Activated naive CD8-positive, alpha-beta T cell treated with anti-CD3 and anti-CD28 coated beads for 36 hours (primary cell): ENCODE results near the gene MATCAP1. TPM values are rescaled to one million over a fixed set of nuclear protein-coding genes. Genes with fewer than 3 reads are reported as not detected.

Experiments used
- DNase-seq: peaks from one replicate; pipeline ENCODE4 v3.0.0; 2021
- H3K27ac Mint-ChIP-seq: one replicate; pipeline ENCODE4 v1.8.0; 2022; ENCODE audit warnings: mild to moderate bottlenecking, moderate library complexity, mixed read lengths
- H3K27me3 Mint-ChIP-seq: one replicate; pipeline ENCODE4 v1.8.0; 2022; ENCODE audit warnings: mild to moderate bottlenecking, mixed read lengths
- H3K36me3 Mint-ChIP-seq: one replicate; pipeline ENCODE4 v1.8.0; 2021; ENCODE audit warnings: mild to moderate bottlenecking, mixed read lengths
- H3K4me1 Mint-ChIP-seq: one replicate; pipeline ENCODE4 v1.8.0; 2021; ENCODE audit warnings: mixed read lengths
- H3K4me3 Mint-ChIP-seq: one replicate; pipeline ENCODE4 v1.8.0; 2022; ENCODE audit warnings: mild to moderate bottlenecking, moderate library complexity, mixed read lengths
- H3K9me3 Mint-ChIP-seq: one replicate; pipeline ENCODE4 v1.8.0; 2022; ENCODE audit warnings: mixed read lengths
- total RNA-seq, 2 experiments: library from RNA; stranded (reverse); gene quantifications; one replicate each; pipeline ENCODE4 v1.2.3, GENCODE V29; 2021

MATCAP1 gene
- total RNA-seq, 2 experiments from 2014 or later: 15.8 to 16.7 TPM

GRCh38 chr16:67212766-67213165, 29.0 kb upstream of the MATCAP1 start:
- DNase-seq: no peak
- H3K4me3 Mint-ChIP-seq: no peak overlapping the region
- no peaks in the 10 kb centered on the region for H3K4me1 Mint-ChIP-seq
- H3K9me3 Mint-ChIP-seq: no peaks in the 10 kb centered on the region
- H3K27me3 Mint-ChIP-seq: no peaks in the 10 kb centered on the region
- H3K27ac Mint-ChIP-seq: no peak overlapping the region
- no peaks in the 10 kb centered on the region for H3K36me3 Mint-ChIP-seq

DNA sequence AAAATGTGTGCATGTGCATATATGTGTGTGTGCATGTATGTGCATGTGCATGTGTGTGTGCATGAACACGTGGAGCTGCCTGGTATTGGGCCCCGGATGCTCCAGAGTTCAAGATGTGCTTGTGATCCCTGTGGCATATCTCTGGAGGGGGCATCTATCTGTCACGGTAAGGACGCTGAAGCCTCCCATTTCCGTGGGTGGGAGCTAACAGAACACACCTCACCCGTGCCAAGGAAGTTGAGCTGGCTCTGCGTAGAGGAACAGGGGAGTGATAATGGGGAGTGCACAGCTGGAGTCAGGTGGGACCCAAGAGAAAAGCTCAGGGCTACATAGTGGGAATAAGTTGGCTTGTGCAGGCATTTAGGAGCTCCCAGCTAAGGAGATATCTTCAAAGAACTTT, 27.9 kb upstream of the MATCAP1 start:
- H3K4me3 Mint-ChIP-seq: no peak overlapping the region
- H3K27ac Mint-ChIP-seq: no peak overlapping the region
- no peaks in the 10 kb centered on the region for H3K27me3 Mint-ChIP-seq
- H3K36me3 Mint-ChIP-seq: no peaks in the 10 kb centered on the region
- no peak for DNase-seq
- H3K9me3 Mint-ChIP-seq: no peaks in the 10 kb centered on the region
- no peaks in the 10 kb centered on the region for H3K4me1 Mint-ChIP-seq

GRCh38 chr16:67210069-67210937, 26.5 kb upstream of the MATCAP1 start:
- H3K27ac Mint-ChIP-seq: no peak overlapping the region
- H3K4me3 Mint-ChIP-seq: no peak overlapping the region
- no peaks in the 10 kb centered on the region for H3K4me1 Mint-ChIP-seq
- H3K27me3 Mint-ChIP-seq: no peaks in the 10 kb centered on the region
- H3K36me3 Mint-ChIP-seq: no peaks in the 10 kb centered on the region
- DNase-seq: no peak
- no peaks in the 10 kb centered on the region for H3K9me3 Mint-ChIP-seq

DNA sequence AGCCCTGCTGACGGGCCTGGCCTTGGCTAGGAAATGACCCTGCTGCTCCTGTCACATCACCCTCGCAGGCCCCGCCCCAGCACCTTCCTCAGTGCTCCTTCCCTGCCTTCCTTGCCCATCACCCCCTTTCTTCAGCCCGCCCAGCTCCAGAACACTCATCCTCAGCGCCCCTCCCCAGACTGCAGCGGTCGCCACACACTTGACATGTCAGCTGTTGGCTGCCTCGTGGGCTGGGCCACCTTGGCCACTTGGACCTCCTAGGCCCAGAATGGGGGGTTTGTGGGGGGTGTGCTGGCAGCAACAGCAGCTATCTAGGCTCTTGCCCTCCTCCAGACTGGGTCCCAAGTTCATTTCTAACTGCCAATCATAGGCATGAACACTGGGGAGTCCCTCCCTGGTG, 25.8 kb upstream of the MATCAP1 start:
- Mint-ChIP-seq H3K36me3 (no peaks in the 10 kb centered on the region), H3K4me3 (no peak overlapping the region), H3K27ac (no peak overlapping the region), H3K27me3 (no peaks in the 10 kb centered on the region), H3K4me1 (no peaks in the 10 kb centered on the region), H3K9me3 (no peaks in the 10 kb centered on the region)
- no peak for DNase-seq

GRCh38 chr16:67208154-67208896, 24.6 kb upstream of the MATCAP1 start:
- H3K9me3 Mint-ChIP-seq: no peaks in the 10 kb centered on the region
- H3K27me3 Mint-ChIP-seq: no peaks in the 10 kb centered on the region
- DNase-seq: no peak

GRCh38 chr16:67207249-67208091, 23.7 kb upstream of the MATCAP1 start:
- DNase-seq: no peak
- Mint-ChIP-seq H3K27ac (no peak overlapping the region), H3K27me3 (no peaks in the 10 kb centered on the region), H3K4me1 (no peaks in the 10 kb centered on the region), H3K36me3 (no peaks in the 10 kb centered on the region), H3K4me3 (no peak overlapping the region), H3K9me3 (no peaks in the 10 kb centered on the region)

More at GRCh38 chr16:67208154-67208896, 24.6 kb upstream of the MATCAP1 start:
- H3K4me3 Mint-ChIP-seq: no peak overlapping the region
- H3K27ac Mint-ChIP-seq: no peak overlapping the region
- H3K4me1 Mint-ChIP-seq: no peaks in the 10 kb centered on the region
- no peaks in the 10 kb centered on the region for H3K36me3 Mint-ChIP-seq

DNA sequence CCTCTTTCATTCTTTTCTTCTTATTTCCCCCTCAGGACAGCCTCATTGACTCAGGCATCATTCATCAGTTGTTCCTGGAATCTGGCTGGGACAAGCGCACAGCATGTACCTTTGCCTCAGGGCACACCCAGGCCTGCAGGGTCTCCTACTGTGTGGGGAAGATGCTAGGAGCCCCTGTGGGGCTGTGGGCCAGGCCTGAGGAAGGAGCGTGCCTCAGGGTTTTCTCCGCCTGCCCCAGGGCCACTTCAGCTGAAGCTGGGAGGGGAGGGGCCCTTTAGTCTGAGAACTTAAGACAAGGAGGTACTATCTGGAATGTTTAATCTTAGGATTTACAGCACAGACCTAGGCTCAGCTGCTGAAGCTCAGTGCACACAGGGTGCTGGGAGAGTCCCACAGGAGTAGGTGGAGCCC, 23.1 kb upstream of the MATCAP1 start:
- no peaks in the 10 kb centered on the region for H3K4me1 Mint-ChIP-seq
- no peak for DNase-seq
- H3K27me3 Mint-ChIP-seq: no peaks in the 10 kb centered on the region
- no peak overlapping the region for H3K4me3 Mint-ChIP-seq
- no peaks in the 10 kb centered on the region for H3K36me3 Mint-ChIP-seq
- no peak overlapping the region for H3K27ac Mint-ChIP-seq
- no peaks in the 10 kb centered on the region for H3K9me3 Mint-ChIP-seq

GRCh38 chr16:67206129-67206837, 22.5 kb upstream of the MATCAP1 start:
- no peaks in the 10 kb centered on the region for H3K27me3 Mint-ChIP-seq
- H3K4me3 Mint-ChIP-seq: no peak overlapping the region
- DNase-seq: no peak
- no peaks in the 10 kb centered on the region for H3K4me1 Mint-ChIP-seq
- H3K9me3 Mint-ChIP-seq: no peaks in the 10 kb centered on the region
- H3K27ac Mint-ChIP-seq: peak overlapping the region; percentile 16
- H3K36me3 Mint-ChIP-seq: no peaks in the 10 kb centered on the region

DNA sequence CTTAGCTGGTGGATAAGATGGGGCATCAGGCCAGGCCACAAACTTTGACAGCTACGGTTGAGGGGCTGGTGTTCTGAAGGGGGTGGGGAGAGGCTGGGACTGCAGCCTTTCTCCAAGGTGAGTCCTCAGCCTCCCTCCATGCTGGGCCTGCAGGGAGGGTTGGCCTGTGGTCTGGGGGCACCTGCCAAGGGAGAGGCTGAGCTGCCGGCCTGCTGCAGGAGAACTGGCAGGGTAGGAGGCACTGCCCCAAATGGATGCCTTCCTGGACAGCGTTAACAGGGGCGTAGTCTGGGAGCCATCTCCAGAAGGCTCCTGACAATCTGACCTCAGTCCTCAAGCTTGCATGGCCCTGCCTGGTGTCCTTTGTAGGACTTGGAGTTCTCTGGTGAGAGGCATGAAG, 20.3 kb upstream of the MATCAP1 start:
- no peak for DNase-seq
- Mint-ChIP-seq H3K4me3 (no peak overlapping the region), H3K9me3 (no peaks in the 10 kb centered on the region), H3K4me1 (no peaks in the 10 kb centered on the region), H3K27me3 (no peaks in the 10 kb centered on the region), H3K36me3 (peaks cover 3% of the 10 kb centered on the region), H3K27ac (no peak overlapping the region)

DNA sequence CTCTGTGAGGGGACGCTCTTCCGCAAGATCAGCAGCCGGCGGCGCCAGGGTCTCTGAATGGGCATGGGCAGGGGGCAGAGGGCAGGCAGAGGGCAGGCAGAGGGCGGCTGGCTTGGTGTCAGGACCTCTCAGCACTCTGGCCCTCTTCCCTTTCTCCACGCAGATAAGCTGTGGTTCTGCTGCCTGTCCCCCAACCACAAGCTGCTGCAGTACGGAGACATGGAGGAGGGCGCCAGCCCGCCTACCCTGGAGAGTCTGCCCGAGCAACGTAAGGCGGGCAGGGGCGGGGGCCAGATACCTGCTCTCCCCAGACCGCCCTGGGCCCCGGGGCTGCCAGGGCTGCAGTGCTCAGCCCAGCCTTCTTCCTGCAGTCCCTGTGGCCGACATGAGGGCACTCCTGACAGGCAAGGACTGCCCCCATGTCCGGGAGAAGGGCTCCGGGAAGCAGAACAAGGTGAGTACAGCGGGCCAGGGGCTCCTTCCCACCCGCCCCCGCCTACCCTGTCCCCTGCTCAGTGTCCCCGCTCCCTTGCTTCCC, 19.3 kb upstream of the MATCAP1 start:
- DNase-seq: no peak
- H3K27me3 Mint-ChIP-seq: no peaks in the 10 kb centered on the region
- H3K9me3 Mint-ChIP-seq: no peaks in the 10 kb centered on the region
- H3K36me3 Mint-ChIP-seq: peaks cover 3% of the 10 kb centered on the region
- no peak overlapping the region for H3K27ac Mint-ChIP-seq
- no peak overlapping the region for H3K4me3 Mint-ChIP-seq
- H3K4me1 Mint-ChIP-seq: no peaks in the 10 kb centered on the region

DNA sequence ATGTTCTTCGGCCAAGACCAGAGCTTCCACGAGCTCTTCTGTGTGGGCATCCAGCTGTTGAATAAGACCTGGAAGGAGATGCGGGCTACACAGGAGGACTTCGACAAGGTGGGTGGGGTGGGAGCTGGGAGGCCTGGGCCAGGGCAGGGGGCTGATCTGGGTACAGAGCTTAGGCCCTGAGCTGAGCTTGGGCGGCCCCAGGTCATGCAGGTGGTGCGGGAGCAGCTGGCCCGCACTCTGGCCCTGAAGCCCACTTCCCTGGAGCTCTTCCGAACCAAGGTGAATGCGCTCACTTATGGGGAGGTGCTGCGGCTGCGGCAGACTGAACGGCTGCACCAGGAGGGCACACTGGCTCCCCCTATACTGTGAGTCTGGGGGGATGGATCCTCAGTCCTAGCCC, 18.7 kb upstream of the MATCAP1 start:
- no peak for DNase-seq
- Mint-ChIP-seq H3K9me3 (no peaks in the 10 kb centered on the region), H3K4me1 (no peaks in the 10 kb centered on the region), H3K27ac (no peak overlapping the region), H3K4me3 (no peak overlapping the region), H3K36me3 (peaks cover 3% of the 10 kb centered on the region), H3K27me3 (no peaks in the 10 kb centered on the region)

GRCh38 chr16:67201411-67202345, 17.9 kb upstream of the MATCAP1 start:
- no peak overlapping the region for H3K27ac Mint-ChIP-seq
- H3K36me3 Mint-ChIP-seq: peaks cover 7% of the 10 kb centered on the region
- no peak overlapping the region for H3K4me3 Mint-ChIP-seq
- no peaks in the 10 kb centered on the region for H3K9me3 Mint-ChIP-seq
- H3K27me3 Mint-ChIP-seq: no peaks in the 10 kb centered on the region
- DNase-seq: no peak
- peaks cover 2% of the 10 kb centered on the region for H3K4me1 Mint-ChIP-seq

GRCh38 chr16:67200491-67200890, 16.7 kb upstream of the MATCAP1 start:
- H3K27me3 Mint-ChIP-seq: no peaks in the 10 kb centered on the region
- no peak overlapping the region for H3K27ac Mint-ChIP-seq
- no peaks in the 10 kb centered on the region for H3K9me3 Mint-ChIP-seq
- H3K4me3 Mint-ChIP-seq: no peak overlapping the region
- DNase-seq: no peak
- peaks cover 17% of the 10 kb centered on the region for H3K36me3 Mint-ChIP-seq
- peaks cover 9% of the 10 kb centered on the region for H3K4me1 Mint-ChIP-seq
